Left ventricle myocardium inferior (tissue), 1 donor: ENCODE results near the gene MYO19. TPM values are rescaled to one million over a fixed set of nuclear protein-coding genes. Genes with fewer than 3 reads are reported as not detected.

Experiments used
- DNase-seq: peaks from one replicate; pipeline ENCODE4 v3.0.0-alpha.2; 2020
- H3K27ac ChIP-seq: fragments of 200-600 bp; replicated peaks from 2 replicates; pipeline ENCODE4 v1.8.0; 2021
- H3K27me3 ChIP-seq: fragments of 200-600 bp; 2 replicates; pipeline ENCODE4 v1.8.0; 2021; ENCODE audit warnings: low read depth
- H3K36me3 ChIP-seq: fragments of 200-600 bp; 2 replicates; pipeline ENCODE4 v1.8.0; 2021
- H3K4me1 ChIP-seq: fragments of 200-600 bp; 2 replicates; pipeline ENCODE4 v1.8.0; 2021
- H3K4me3 ChIP-seq: fragments of 200-600 bp; 2 replicates; pipeline ENCODE4 v1.8.0; 2021; ENCODE audit warnings: mild to moderate bottlenecking, moderate library complexity
- H3K9me3 ChIP-seq: fragments of 200-600 bp; replicated peaks from 2 replicates; pipeline ENCODE4 v1.8.0; 2021
- intact Hi-C: fragments of 100-400 bp; cut with micrococcal nuclease; formaldehyde crosslinking; loops from one replicate; pipeline ENCODE4 v1.11.0; 2022
- total RNA-seq: library from RNA; stranded (reverse); fragmentation: NEBNext Ultra II Directional; extraction: Animal tissue kit (Norgen Biotek cat#: 25700); gene quantifications from one replicate; pipeline ENCODE4 v1.2.1, GENCODE V29; 2021
- TF ChIP-seq, protein P1 (sequence below): fragments of 200-600 bp; IDR thresholded peaks from 2 replicates; pipeline ENCODE4 v1.8.0; 2021; ENCODE audit warnings: antibody characterized with exemption, mild to moderate bottlenecking, borderline replicate concordance
- donor health status: DM: no; HTN: yes; CAD: no; lungs with severe emphysema.

The MYO19 gene
- total RNA-seq, 1 donor from 2014 or later: 11.8 TPM

DNA sequence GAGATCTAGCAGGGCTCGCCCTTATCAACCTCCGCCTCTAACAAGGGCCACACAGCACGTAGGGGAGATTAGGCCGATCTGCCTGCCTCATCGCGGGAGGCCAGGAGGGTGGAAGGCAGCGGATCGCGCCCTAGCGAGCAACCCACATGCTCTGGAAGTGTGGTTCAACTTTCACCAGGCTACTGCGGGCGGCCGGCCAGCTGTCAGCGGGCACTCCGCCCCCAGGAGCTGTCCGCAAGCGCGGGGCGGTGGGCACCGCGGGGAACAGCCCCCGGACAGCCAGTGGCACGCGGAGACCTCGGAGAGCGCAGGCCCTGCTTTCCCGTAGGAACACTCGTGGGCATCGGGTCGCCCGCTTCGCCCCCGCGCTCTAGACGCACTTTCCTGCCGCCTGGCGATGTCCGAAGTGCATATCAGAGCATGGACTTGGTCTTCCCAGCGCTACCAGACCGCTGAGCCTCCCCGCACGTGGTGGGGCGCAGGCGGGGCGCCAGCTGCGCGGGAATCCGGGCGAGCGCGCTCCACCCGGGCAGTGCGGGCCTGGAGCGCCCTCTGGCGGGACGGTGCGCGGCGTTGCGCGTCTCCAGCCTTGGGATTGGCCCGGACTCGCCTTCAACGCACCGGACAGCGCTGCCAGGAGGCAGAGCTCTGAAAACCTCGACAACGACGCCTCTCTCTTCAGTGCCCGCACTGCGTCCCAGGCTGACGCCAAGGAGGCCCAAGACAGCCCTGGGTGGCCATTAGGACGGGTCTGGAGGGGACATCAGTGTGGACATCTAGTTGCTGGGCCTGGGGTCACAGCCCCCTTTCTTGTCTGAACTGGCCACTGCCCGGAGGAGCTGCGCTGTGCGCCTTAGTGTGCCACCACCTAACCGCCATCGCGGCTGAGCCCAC, 51.8 kb downstream of the MYO19 start:
- H3K36me3 ChIP-seq: no peaks in the 10 kb centered on the region
- peak overlapping the region; percentile 69 for H3K4me3 ChIP-seq
- H3K27ac ChIP-seq: peak overlapping the region; percentile 54
- H3K27me3 ChIP-seq: peaks cover 30% of the 10 kb centered on the region
- peaks cover 35% of the 10 kb centered on the region for H3K4me1 ChIP-seq
- TF ChIP-seq, protein P1, sequence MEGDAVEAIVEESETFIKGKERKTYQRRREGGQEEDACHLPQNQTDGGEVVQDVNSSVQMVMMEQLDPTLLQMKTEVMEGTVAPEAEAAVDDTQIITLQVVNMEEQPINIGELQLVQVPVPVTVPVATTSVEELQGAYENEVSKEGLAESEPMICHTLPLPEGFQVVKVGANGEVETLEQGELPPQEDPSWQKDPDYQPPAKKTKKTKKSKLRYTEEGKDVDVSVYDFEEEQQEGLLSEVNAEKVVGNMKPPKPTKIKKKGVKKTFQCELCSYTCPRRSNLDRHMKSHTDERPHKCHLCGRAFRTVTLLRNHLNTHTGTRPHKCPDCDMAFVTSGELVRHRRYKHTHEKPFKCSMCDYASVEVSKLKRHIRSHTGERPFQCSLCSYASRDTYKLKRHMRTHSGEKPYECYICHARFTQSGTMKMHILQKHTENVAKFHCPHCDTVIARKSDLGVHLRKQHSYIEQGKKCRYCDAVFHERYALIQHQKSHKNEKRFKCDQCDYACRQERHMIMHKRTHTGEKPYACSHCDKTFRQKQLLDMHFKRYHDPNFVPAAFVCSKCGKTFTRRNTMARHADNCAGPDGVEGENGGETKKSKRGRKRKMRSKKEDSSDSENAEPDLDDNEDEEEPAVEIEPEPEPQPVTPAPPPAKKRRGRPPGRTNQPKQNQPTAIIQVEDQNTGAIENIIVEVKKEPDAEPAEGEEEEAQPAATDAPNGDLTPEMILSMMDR: peak; percentile 98
- intact Hi-C loops: loop anchor here (10.0 kb wide), 1 partner anchor 518 kb away; no protein-coding TSS in a partner anchor
- peak; percentile 86 for DNase-seq
- H3K9me3 ChIP-seq: no peaks in the 10 kb centered on the region

DNA sequence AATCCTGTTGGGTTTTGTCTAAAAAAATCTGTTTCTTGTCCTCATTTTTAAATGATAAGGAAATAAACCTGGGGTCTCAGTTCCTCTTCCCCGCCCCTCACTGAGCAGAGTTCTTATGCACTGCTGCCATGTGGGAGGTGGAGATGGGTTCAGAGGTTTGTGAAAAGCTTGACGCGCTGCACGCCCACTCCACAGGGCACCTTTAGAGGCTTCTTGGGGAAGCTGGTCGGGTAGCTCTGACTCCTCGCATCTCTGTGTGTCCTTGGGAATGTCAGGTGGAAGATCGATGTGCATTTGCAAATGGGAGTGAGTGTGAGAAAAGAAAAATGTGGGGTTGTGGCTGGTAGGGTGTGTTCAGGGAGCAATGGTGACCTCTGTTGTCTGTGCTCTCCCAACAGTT, 52.8 kb downstream of the MYO19 start:
- DNase-seq: no peak
- peaks cover 37% of the 10 kb centered on the region for H3K27me3 ChIP-seq
- intact Hi-C loops: loop anchor here (10.0 kb wide), 1 partner anchor 517 kb away; no protein-coding TSS in a partner anchor
- no peaks in the 10 kb centered on the region for H3K9me3 ChIP-seq
- H3K4me3 ChIP-seq: no peak overlapping the region
- H3K27ac ChIP-seq: no peak overlapping the region
- H3K4me1 ChIP-seq: peaks cover 25% of the 10 kb centered on the region
- H3K36me3 ChIP-seq: no peaks in the 10 kb centered on the region
- TF ChIP-seq, protein P1: no peak

DNA sequence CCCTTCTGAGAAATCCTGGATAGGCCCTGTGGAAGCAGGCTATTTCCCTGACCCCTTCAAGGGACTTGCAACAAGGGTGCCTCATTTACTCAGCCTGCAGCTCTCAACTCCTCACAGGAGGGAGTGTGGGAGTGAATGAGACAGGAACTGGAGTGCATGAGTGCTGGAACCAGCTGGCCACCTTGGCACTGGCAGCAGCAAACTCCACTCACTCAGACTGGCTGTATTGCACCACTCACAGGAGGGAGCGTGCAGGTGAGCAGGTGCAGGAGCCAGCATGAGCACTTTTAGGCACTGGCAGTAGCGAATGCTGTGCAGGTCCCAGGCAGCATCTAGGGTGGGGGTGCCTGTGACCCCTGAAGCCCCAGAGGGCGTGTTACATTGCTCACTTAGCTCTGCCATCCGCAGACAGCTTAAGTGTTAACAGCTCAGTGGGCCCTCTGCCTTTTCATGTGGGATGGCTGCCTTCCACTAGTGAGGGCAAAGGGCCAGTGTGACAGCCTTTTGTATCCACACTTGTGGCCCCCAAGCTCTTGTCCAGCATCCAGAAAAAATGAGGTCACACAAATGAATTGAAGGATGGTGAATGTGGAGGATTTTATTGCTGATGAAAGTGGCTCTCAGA, 59.2 kb downstream of the MYO19 start:
- TF ChIP-seq, protein P1: no peak
- H3K9me3 ChIP-seq: no peaks in the 10 kb centered on the region
- intact Hi-C loops: no loop called here

DNA sequence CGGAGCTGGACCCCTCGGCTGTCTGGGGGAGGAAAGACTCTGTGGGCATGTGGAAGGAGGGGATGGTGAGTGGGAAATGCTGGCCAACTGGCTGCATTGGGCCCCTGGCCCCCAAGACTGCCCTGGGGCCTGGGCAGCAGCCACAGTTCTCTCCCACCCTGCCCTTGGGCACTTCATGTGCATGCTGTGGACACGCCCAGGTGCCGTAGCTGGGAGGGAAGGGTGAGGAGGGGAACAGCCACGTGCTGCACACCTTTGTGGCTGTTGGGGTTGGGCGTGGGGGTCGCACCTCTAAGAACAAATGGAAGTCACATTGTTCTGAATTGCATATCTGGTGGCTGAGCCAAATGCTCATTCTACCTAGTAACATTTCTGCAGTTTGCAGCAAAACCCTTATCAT, 60.1 kb downstream of the MYO19 start:
- Histone ChIP-seq H3K27me3 (peaks cover 63% of the 10 kb centered on the region), H3K4me1 (no peaks in the 10 kb centered on the region), H3K27ac (no peak overlapping the region), H3K36me3 (no peaks in the 10 kb centered on the region), H3K9me3 (no peaks in the 10 kb centered on the region), H3K4me3 (no peak overlapping the region)
- TF ChIP-seq, protein P1: no peak
- no peak for DNase-seq
- intact Hi-C loops: no loop called here

More for the DNA sequence above, 59.2 kb downstream of the MYO19 start:
- H3K4me3 ChIP-seq: no peak overlapping the region
- DNase-seq: no peak
- no peak overlapping the region for H3K27ac ChIP-seq
- H3K27me3 ChIP-seq: peaks cover 55% of the 10 kb centered on the region
- H3K4me1 ChIP-seq: no peaks in the 10 kb centered on the region
- H3K36me3 ChIP-seq: no peaks in the 10 kb centered on the region

DNA sequence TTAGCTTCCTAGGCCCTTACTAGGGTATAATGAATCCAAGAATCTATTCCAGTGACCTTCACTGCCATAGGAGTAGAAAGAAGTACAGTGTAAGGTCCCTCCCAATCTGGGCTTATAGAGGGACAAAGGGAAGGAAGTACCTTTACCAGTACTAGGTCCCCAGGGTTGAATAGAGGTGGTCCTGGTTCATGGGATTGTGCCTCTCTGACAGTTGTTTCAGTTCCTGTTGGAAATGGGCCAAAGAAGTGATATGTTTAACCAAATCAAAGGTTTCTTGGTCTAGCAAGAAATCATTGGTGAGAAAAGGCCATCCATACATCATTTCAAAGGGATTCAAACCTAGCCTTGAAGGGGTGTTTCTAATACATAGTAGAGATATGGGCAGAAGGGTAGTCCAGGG, 64.2 kb downstream of the MYO19 start:
- Histone ChIP-seq H3K9me3 (no peaks in the 10 kb centered on the region), H3K4me1 (no peaks in the 10 kb centered on the region), H3K36me3 (no peaks in the 10 kb centered on the region), H3K27me3 (peaks cover 85% of the 10 kb centered on the region), H3K27ac (no peak overlapping the region), H3K4me3 (no peak overlapping the region)
- TF ChIP-seq, protein P1: no peak
- no peak for DNase-seq
- intact Hi-C loops: no loop called here
